Peyer's patch (tissue), 4 donors: ENCODE results near the gene SH3YL1.
A peak's percentile ranks its signal among the peaks of the same experiment; 100 is the strongest.

ENCODE experiments used
- CTCF ChIP-seq, 6 experiments: fragments of 450-650 bp in 4 of 6; fragments of 200-600 bp in 2 of 6; sonication (generic) in 1 of 6; IDR thresholded peaks; one replicate each; pipeline ENCODE4 v1.5.1; 2017 to 2019; ENCODE audit warnings: antibody characterized with exemption in 6 of 6, mild to moderate bottlenecking in 3 of 6, moderate library complexity in 1 of 6
- POLR2A ChIP-seq, 2 donors: fragments of 450-650 bp; IDR thresholded peaks; one replicate each; pipeline ENCODE4 v1.5.1; 2017; ENCODE audit warnings: antibody characterized with exemption in 2 of 2, mild to moderate bottlenecking in 2 of 2, moderate library complexity in 2 of 2

- peak in 2 of 6 experiments; percentile 10 to 14 for TF ChIP-seq CTCF (IDR thresholded peaks at IDR 0.05)
- no peak for TF ChIP-seq POLR2A (IDR thresholded peaks at IDR 0.05)
Measured at GRCh38 chr2:286774-287392, 23.1 kb upstream of the SH3YL1 start.
